GM12873 (cell line): Measurements from ENCODE around the gene ATL1.
A peak's percentile ranks its signal among the peaks of the same experiment; 100 is the strongest.

Experiments used
- CTCF ChIP-seq: IDR thresholded peaks from 2 replicates; pipeline ENCODE4 v1.5.1; 2012; ENCODE audit warnings: low read depth, mild to moderate bottlenecking, moderate library complexity, low read length, control low read depth; ENCODE audit not compliant: insufficient read depth; ENCODE audit errors: missing control alignments

Gene ATL1

GRCh38 chr14:50616275-50616674 lies 56.3 kb downstream of the ATL1 start:
- TF ChIP-seq CTCF = no peak

GRCh38 chr14:50619569-50620141 lies 59.7 kb downstream of the ATL1 start:
- peak; percentile 75 for TF ChIP-seq CTCF

- no peak for TF ChIP-seq CTCF
Observed at GRCh38 chr14:50620341-50620740, 60.4 kb downstream of the ATL1 start.

- no peak for TF ChIP-seq CTCF
Observed at GRCh38 chr14:50622978-50623377, 63.0 kb downstream of the ATL1 start.

- TF ChIP-seq CTCF = no peak
Observed at GRCh38 chr14:50624447-50624846, 64.5 kb downstream of the ATL1 start.

GRCh38 chr14:50631408-50631821 lies 71.5 kb downstream of the ATL1 start:
- no peak for TF ChIP-seq CTCF

GRCh38 chr14:50633954-50634353 lies 74.0 kb downstream of the ATL1 start:
- TF ChIP-seq CTCF = no peak

GRCh38 chr14:50635141-50635540 lies 75.2 kb downstream of the ATL1 start:
- TF ChIP-seq CTCF = no peak
